ENCODE measurements around the gene SELENOW.
A peak's percentile ranks its signal among the peaks of the same experiment; 100 is the strongest.
"Not testable (repeated sequence)": the region's sequence is repeated elsewhere in the genome, so short reads cannot be mapped to it uniquely, and the experiment has no call there.

SELENOW gene

DNA sequence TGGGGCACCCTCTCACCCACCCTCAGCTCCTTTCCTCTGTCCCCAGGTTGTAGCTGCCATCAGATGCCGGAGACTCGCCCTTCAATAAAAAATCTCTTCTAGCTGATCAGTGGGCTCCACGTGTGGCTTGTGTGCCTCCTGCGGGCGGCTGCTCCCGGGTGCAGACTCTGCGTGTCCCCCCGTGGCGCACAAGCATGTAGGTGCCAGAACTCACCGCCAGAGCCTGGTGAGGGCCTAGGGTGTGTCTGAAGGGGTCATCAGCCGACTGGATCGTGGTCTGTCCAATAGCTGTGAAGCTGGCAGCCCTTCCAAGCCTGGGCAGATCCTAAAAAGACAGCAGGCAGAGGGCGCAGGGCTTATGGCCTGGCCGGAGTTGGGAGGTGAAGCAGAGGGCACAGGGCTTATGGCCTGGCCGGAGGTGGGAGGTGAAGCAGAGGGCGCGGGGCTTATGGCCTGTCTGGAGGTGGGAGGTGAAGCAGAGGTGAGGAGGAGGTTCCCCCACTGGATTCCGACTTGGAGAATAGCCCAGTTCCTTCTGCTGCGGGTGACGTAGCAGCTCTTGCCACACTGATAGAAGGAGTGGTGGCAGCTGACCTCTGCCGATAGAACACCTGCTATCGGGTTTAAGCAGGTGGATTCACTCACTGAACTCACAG, 21.4 kb upstream of the SELENOW start:
- DNase-seq (ENCODE audit: low read depth) = no peak

DNA sequence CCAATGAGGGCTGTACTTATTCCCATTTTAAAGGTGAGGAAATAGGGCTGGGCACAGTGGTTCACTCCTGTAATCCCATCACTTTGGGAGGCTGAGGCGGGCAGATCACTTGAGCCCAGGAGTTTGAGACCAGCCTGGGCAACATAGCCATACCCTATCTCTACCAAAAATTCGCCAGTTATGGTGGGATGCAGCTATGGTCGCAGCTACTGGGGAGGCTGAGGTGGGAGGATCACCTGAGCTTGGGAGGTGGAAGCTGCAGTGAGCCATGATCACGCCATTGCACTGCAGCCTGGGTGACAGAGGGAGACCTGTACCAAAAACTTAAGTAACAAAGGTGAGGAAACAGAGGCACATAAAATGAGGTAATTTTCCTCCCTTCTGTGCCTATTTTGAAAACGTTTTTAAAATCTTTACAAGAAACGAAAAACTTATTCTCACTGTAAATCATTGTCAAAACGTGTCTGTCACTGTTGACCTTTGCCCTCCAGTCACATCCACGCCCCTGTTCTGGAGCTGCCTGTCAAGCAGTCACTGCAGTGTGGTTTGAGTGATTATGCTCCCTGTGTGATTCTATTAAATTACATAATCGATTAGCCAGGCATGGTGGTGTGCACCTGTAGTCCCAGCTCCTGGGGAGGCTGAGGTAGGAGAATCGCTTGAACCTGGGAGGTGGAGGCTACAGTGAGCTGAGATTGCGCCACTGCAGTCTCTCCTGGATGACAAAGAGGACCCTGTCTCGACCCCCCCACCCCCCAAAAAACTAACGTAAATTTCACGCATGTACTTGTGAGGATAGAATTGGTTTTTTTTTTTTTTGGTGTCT, 20.7 kb upstream of the SELENOW start:
- DNase-seq (ENCODE audit: low read depth) = no peak

- no peak for DNase-seq (ENCODE audit: low read depth)
These were observed 20.1 kb upstream of the SELENOW start for GRCh38 chr19:47758443-47758804.

- DNase-seq (ENCODE audit: low read depth) = no peak
These were observed 17.9 kb upstream of the SELENOW start for GRCh38 chr19:47760632-47760999.

DNA sequence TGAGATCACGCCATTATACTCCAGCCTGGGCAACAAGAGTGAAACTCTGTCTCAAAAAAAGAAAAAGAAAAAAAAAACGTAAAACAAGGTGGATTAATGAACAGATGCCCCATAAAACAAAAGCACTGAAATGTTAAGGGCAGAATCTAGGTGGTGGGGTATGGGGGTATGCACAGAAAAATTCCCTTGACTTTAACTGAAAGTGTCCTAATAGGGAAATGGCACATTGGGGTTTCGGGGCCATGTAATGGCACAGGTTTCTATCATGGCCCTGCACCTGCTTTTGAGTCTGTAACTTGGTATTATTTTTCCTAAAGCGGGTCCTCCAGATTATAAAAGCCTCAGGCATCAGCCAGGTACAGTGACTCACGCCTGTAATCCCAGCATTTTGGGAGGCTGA, 16.9 kb upstream of the SELENOW start:
- DNase-seq (ENCODE audit: low read depth) = no peak

DNA sequence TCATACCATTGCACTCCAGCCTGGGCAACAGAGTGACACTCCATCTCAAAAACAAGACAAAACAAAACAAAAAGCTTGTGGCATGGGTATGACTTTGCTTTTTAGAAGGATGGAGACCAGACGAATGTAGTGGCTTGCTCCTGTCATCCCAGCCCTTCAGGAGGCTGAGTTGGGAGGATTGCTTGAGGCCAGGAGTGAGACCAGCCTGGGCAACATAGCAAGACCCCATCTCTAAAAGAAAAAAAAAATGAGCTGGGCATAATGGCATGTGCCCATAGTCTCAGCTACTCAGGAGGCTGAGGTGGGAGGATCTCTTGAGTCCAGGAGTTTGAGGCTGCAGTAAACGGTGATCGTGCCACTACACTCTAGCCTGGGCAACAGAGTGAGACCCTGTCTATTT, 16.4 kb upstream of the SELENOW start:
- no peak for DNase-seq (ENCODE audit: low read depth)

DNA sequence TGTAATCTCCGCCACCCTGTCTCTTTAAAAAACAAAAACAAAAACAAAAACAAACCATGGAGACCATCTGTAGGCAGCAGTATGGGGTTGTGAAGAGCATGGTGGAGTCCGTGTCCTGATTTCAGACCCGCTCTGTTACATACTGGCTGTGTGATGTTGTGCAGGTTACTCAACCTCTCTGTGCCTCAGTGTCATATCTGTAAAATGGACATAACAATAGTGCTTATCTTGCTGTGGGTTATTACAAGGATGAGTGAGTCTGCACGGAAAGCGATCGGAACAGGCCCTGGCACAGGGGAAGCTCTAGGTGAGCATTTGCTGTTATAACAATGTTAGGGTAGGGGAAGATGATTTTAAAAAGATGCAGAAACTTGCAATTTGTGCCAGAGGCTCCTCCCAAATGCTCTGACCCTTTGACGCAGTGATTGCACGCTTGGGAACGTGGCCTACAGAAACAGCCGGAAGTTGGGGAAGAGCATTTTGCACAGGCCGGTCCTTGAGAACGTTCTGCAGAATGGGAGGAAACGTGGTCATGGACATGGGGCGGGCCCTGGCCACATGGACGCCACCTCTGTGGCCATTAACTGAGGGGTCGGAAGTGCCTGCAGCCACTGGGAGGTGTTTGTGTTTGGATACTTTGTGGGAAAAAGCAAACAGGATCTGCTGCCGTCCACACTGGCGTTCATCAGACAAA, 15.7 kb upstream of the SELENOW start:
- no peak for DNase-seq (ENCODE audit: low read depth)

DNA sequence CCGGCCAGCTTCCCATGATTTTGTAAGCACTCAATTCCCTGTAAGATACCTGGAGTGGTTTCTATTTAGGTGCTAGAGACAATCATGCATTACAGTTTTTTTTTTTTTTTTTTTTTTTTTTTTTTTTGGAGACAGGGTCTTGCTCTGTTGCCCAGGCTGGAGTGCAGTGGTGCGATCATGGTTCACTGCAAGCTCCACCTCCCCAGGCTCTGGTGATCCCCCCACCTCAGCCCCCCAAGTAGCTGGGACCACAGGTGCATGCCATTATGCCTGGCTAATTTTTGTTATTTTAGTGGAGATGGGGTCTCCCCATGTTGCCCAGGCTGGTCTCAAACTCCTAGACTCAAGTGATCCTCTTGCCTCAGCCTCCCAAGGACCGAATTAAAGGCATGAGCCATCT, 13.8 kb upstream of the SELENOW start:
- DNase-seq (ENCODE audit: low read depth) = not testable (repeated sequence)

- DNase-seq (ENCODE audit: low read depth) = peak; percentile 50
These were observed 12.8 kb upstream of the SELENOW start for GRCh38 chr19:47765523-47766358.

DNA sequence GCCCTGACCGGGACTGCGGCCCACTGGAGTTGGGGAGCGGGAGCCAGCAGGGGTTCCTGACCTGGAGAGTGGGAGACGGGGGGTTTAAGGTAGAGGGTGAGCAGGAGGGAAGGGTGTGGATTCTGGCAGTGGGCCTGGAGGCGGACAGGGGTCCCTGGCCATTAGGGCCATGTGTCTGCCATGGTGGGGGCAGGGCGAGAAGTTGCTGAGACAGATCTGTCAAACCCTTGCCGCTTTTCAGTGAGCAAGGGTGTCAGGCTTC, 12.2 kb upstream of the SELENOW start:
- DNase-seq (ENCODE audit: low read depth) = no peak

DNA sequence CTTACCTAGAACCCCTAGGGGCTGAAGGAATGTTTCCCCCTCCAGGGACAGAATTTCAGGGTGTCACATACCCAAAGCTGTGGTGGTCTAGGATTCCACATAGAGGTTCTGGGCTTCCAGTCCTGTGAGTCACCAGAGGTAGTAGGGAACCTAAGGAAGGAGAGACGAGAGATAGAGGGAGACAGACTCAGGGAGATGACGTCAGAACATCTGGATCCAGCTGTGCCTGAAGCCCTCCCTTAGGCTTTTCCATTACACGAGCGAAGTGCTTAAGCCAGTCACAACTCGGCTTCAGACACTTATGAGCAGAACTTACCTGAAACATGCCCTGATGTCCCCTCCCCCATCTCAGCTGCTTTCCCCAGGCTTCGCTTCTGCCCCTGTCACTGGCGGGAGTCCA, 11.8 kb upstream of the SELENOW start:
- no peak for DNase-seq (ENCODE audit: low read depth)

- DNase-seq (ENCODE audit: low read depth) = no peak
These were observed 11.2 kb upstream of the SELENOW start for GRCh38 chr19:47767349-47767748.

GRCh38 chr19:47768604-47769003, 9.9 kb upstream of the SELENOW start:
- DNase-seq (ENCODE audit: low read depth) = no peak

GRCh38 chr19:47769534-47769933, 9.0 kb upstream of the SELENOW start:
- DNase-seq (ENCODE audit: low read depth) = no peak

- DNase-seq (ENCODE audit: low read depth) = not testable (repeated sequence)
These were observed 7.2 kb upstream of the SELENOW start for GRCh38 chr19:47771291-47771690.

DNA sequence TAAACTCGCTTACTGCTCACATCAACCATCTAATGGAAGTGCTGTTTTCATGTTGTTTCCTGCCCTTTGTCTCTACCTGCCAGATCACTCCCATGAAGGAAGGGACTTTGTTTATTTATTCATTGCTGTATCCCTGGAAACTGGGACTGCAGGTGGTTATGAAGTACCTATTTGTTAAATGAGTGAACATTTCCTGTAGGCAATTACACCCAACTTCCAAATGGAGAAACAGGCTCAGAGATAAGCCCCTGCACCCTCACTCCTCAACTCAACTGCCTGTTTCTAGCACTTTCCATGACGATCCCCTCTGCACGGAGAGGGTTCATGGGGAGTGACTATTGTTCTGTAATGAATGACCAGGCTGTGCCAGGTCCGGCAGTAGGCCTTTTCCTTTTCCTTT, 1.9 kb upstream of the SELENOW start:
- DNase-seq (ENCODE audit: low read depth) = no peak

- not testable (repeated sequence) for DNase-seq (ENCODE audit: low read depth)
These were observed 1.1 kb upstream of the SELENOW start for GRCh38 chr19:47777245-47778048.

GRCh38 chr19:47778954-47779351, 450 bp downstream of the SELENOW start:
- peak; percentile 33 for DNase-seq (ENCODE audit: low read depth)

DNA sequence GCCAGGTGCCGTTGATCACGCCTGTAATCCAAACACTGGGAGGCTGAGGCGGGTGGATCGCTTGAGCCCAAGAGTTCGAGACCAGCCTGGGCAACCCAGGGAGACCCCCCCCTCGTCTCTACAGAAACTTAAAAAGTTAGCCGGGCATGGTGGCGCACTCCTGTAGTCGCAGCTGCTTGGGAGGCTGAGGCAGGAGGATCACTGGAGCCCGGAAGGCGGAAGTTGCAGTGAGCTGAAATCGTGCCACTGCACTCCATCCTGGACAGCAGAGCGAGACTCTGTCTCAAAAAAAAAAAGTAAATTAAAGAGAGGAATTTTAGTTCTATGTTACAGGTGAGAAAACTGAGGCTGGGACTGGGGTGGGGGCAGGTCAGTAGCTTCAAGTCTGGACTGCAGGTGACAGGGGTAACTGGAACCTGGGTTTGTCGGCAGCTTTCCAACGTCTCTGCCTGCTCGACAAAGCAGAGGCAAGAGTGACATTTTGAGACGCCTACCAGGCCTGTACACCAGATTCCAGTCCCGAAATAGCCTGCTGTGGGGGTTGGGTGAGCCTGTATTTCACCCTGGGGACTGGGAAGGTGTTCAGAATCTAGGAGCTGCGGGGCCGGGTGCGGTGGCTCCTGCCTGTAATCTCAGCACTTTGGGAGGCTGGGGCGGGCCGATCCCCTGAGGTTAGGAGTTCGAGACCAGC, 1.2 kb downstream of the SELENOW start:
- DNase-seq (ENCODE audit: low read depth) = no peak

- no peak for DNase-seq (ENCODE audit: low read depth)
These were observed 1.7 kb downstream of the SELENOW start for GRCh38 chr19:47780215-47780551.

- no peak for DNase-seq (ENCODE audit: low read depth)
These were observed 3.2 kb downstream of the SELENOW start for GRCh38 chr19:47781590-47782262.

All from iris pigment epithelial cell (primary cell).